Esophagus muscularis mucosa (tissue), 4 donors: ENCODE data around the gene MCM9. TPM values are rescaled to one million over a fixed set of nuclear protein-coding genes. Genes with fewer than 3 reads are reported as not detected.

Experiments used
- DNase-seq: peaks from one replicate; pipeline ENCODE4 v3.0.0-alpha.2; 2017; ENCODE audit errors: extremely low spot score
- H3K27ac ChIP-seq, 4 donors: fragments of 200-600 bp; sonication (generic); replicated peaks in 1 of 4; 1 replicate in 3 of 4; 2 replicates in 1 of 4; pipeline ENCODE4 v1.5.1; 2016 to 2019; ENCODE audit warnings: mild to moderate bottlenecking in 1 of 4
- H3K27me3 ChIP-seq, 4 donors: fragments of 200-600 bp; sonication (generic); one replicate each; pipeline versions ENCODE4 v1.5.1 to v1.6.0; 2016 to 2019
- H3K36me3 ChIP-seq, 4 donors: fragments of 200-600 bp; sonication (generic); one replicate each; pipeline ENCODE4 v1.5.1; 2016 to 2019
- H3K4me1 ChIP-seq, 4 donors: fragments of 200-600 bp; sonication (generic); one replicate each; pipeline ENCODE4 v1.5.1; 2016 to 2019
- H3K4me3 ChIP-seq, 4 donors: fragments of 200-600 bp; sonication (generic); 1 replicate in 2 of 4; 2 replicates in 2 of 4; pipeline ENCODE4 v1.5.1; 2016 to 2019; ENCODE audit warnings: mild to moderate bottlenecking in 4 of 4, moderate library complexity in 1 of 4
- H3K9me3 ChIP-seq, 4 donors: fragments of 200-600 bp; sonication (generic); 1 replicate in 3 of 4; 2 replicates in 1 of 4; pipeline ENCODE4 v1.5.1; 2016 to 2019
- EP300 ChIP-seq: sonication (generic); formaldehyde crosslinking; IDR thresholded peaks from one replicate; pipeline ENCODE4 v1.6.1; 2017; ENCODE audit warnings: antibody characterized with exemption
- POLR2A ChIP-seq: fragments of 450-650 bp; IDR thresholded peaks from one replicate; pipeline ENCODE4 v1.6.1; 2017; ENCODE audit warnings: antibody characterized with exemption, moderate library complexity, mild to moderate bottlenecking, low read depth
- POLR2AphosphoS5 ChIP-seq, 2 donors: sonication (generic); formaldehyde crosslinking; IDR thresholded peaks; one replicate each; pipeline ENCODE4 v1.6.1; 2017; ENCODE audit warnings: antibody characterized with exemption in 2 of 2
- WGBS: methylation state at CpG from one replicate; pipeline ENCODE4 v1.1.5; 2018; 5-methylcytosine and 5-hydroxymethylcytosine counted together
- intact Hi-C: fragments of 100-400 bp; cut with DNase I; formaldehyde crosslinking; loops from one replicate; pipeline ENCODE4 v1.15.1; 2023
- total RNA-seq, 4 donors: library from RNA; depleted of rRNA; stranded (reverse); fragments of >200 nt; gene quantifications; one replicate each; pipeline versions ENCODE4 v1.1.0 to v1.2.1, GENCODE V29; 2016
- TF ChIP-seq, protein P1 (sequence below), 3 experiments: fragments of 200-600 bp in 2 of 3; fragments of 450-650 bp in 1 of 3; sonication (generic) in 2 of 3; IDR thresholded peaks; one replicate each; pipeline ENCODE4 v1.5.1; 2017 to 2019; ENCODE audit warnings: antibody characterized with exemption in 3 of 3, mild to moderate bottlenecking in 2 of 3, moderate library complexity in 1 of 3

Gene MCM9
- total RNA-seq, 4 donors from 2014 or later = 10.8 to 18.1 (median 11.3) TPM

DNA sequence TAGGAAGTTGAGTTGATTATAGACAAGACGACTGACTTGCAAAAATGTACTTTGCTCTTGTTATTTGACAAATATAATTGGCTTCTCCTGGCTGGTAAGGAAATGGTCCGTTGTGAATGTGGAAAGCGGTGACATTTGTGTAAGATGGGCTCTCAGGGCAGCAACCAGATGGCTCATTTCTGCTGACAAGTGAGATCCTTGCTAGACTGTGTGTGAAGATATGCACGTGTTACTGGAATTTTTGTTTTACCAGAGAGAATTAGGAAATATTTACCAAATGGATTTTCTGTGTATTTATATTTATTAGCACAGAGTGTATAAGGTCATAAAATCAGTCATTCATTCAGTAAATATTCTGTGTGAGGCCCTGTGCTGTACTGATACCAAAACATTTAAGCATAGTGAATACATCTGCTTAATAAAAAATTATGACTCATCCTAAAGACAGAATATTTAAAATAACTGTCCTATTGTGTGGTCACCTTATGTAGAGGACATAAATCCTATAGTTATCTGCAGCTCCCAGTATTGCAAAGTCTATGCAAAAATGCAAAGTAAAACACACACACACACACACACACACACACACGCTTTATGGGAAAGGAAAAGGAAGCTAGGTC, 150.9 kb downstream of the MCM9 start:
- H3K4me3 ChIP-seq = no peak overlapping the region
- no peaks in the 10 kb centered on the region for H3K9me3 ChIP-seq
- H3K4me1 ChIP-seq = peaks cover 12 to 30% (median 19%) of the 10 kb centered on the region in 4 donors
- 21% methylated on average over 5 of the region's 5 CpGs for WGBS
- no peak for DNase-seq
- peak overlapping the region; percentile 51 to 67 (median 61) for H3K27ac ChIP-seq
- H3K27me3 ChIP-seq = no peaks in the 10 kb centered on the region
- no peaks in the 10 kb centered on the region for H3K36me3 ChIP-seq
- intact Hi-C loops = no loop called here
- TF ChIP-seq POLR2AphosphoS5 (IDR thresholded peaks at IDR 0.05) (no peak), POLR2A (no peak), EP300 (no peak)
- TF ChIP-seq, protein P1, sequence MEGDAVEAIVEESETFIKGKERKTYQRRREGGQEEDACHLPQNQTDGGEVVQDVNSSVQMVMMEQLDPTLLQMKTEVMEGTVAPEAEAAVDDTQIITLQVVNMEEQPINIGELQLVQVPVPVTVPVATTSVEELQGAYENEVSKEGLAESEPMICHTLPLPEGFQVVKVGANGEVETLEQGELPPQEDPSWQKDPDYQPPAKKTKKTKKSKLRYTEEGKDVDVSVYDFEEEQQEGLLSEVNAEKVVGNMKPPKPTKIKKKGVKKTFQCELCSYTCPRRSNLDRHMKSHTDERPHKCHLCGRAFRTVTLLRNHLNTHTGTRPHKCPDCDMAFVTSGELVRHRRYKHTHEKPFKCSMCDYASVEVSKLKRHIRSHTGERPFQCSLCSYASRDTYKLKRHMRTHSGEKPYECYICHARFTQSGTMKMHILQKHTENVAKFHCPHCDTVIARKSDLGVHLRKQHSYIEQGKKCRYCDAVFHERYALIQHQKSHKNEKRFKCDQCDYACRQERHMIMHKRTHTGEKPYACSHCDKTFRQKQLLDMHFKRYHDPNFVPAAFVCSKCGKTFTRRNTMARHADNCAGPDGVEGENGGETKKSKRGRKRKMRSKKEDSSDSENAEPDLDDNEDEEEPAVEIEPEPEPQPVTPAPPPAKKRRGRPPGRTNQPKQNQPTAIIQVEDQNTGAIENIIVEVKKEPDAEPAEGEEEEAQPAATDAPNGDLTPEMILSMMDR (IDR thresholded peaks at IDR 0.05) = no peak

GRCh38 chr6:118782651-118783050, 152.3 kb downstream of the MCM9 start:
- intact Hi-C loops = no loop called here

DNA sequence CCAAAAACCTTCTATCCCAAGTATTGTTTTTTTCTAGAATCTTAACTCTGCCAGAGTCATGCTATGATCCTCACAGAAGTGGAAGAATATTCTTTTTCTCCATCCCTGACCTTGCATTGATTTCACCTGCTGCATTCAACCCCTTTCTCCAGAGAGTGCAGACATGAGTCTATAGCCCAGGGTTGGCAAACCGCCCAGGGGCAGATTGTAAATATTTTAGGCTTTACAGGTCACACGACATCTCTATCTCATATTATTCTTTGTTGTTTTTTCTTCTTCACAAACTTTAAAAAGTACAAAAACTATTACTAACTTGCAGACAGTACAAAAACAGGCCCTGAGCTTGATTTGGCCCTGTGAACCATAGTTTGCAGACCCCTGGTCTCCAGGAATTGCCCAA, 153.1 kb downstream of the MCM9 start:
- H3K9me3 ChIP-seq = no peaks in the 10 kb centered on the region
- peaks cover 17 to 34% (median 21%) of the 10 kb centered on the region in 4 donors for H3K4me1 ChIP-seq
- DNase-seq = no peak
- no peak for TF ChIP-seq EP300
- TF ChIP-seq, protein P1 (IDR thresholded peaks at IDR 0.05) = no peak
- TF ChIP-seq POLR2AphosphoS5 (IDR thresholded peaks at IDR 0.05) = no peak
- TF ChIP-seq POLR2A = no peak
- no peaks in the 10 kb centered on the region for H3K27me3 ChIP-seq
- intact Hi-C loops = no loop called here
- H3K27ac ChIP-seq = no peak overlapping the region
- H3K36me3 ChIP-seq = no peaks in the 10 kb centered on the region
- WGBS = 45% methylated on average over 2 of the region's 2 CpGs
- no peak overlapping the region for H3K4me3 ChIP-seq

More at GRCh38 chr6:118782651-118783050, 152.3 kb downstream of the MCM9 start:
- H3K4me3 ChIP-seq = no peak overlapping the region
- peaks cover 12 to 30% (median 19%) of the 10 kb centered on the region in 4 donors for H3K4me1 ChIP-seq
- no peaks in the 10 kb centered on the region for H3K27me3 ChIP-seq
- no peak overlapping the region for H3K27ac ChIP-seq
- TF ChIP-seq, protein P1 (IDR thresholded peaks at IDR 0.05) = no peak
- TF ChIP-seq POLR2A (no peak), EP300 (no peak), POLR2AphosphoS5 (IDR thresholded peaks at IDR 0.05) (no peak)
- no peaks in the 10 kb centered on the region for H3K9me3 ChIP-seq
- WGBS = 62% methylated on average over 3 of the region's 3 CpGs
- no peaks in the 10 kb centered on the region for H3K36me3 ChIP-seq
- no peak for DNase-seq

DNA sequence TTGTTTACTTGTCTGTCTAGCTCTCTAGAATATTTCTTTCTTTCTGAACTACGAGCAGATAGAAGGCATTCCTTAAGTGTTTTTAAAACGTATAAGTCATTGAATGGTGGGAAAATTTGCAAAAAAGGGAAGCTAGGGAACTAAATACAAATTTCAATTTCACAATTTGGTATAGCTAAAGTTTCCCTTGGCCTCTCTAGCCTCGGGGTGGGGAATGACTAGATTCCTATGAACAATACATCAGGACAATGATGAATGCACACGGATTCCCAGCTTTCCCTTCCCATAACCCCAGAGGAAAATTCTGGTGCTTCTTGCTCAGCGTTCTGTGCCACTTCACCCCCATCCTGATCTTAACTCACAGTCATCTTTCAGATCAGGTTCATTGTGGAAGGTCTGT, 154.3 kb downstream of the MCM9 start:
- Histone ChIP-seq H3K27ac (no peak overlapping the region), H3K9me3 (no peaks in the 10 kb centered on the region), H3K36me3 (no peaks in the 10 kb centered on the region), H3K4me3 (no peak overlapping the region), H3K27me3 (no peaks in the 10 kb centered on the region), H3K4me1 (peaks cover 20 to 36% (median 26%) of the 10 kb centered on the region in 4 donors)
- intact Hi-C loops = no loop called here
- DNase-seq = no peak
- 58% methylated on average over 5 of the region's 5 CpGs for WGBS
- TF ChIP-seq POLR2AphosphoS5 (IDR thresholded peaks at IDR 0.05) = no peak

- no peak for TF ChIP-seq POLR2A
- TF ChIP-seq POLR2AphosphoS5 (IDR thresholded peaks at IDR 0.05) = no peak
- TF ChIP-seq, protein P1 (IDR thresholded peaks at IDR 0.05) = peak; percentile 64 to 76 (median 65)
- DNase-seq = no peak
- Histone ChIP-seq H3K27ac (no peak overlapping the region), H3K4me1 (peaks cover 5 to 9% (median 7%) of the 10 kb centered on the region in 4 donors), H3K9me3 (no peaks in the 10 kb centered on the region), H3K4me3 (no peak overlapping the region), H3K36me3 (no peaks in the 10 kb centered on the region), H3K27me3 (no peaks in the 10 kb centered on the region)
- intact Hi-C loops = loop anchor here (5.0 to 10.0 kb wide), 3 partner anchors 120 to 495 kb away; no protein-coding TSS in a partner anchor
- WGBS = 40% methylated on average over 5 of the region's 5 CpGs
These were observed 158.1 kb downstream of the MCM9 start for GRCh38 chr6:118776607-118777549.
